KMS-11 (cell line): ENCODE results near the gene PAGE2B.

Experiments
- H2AFZ ChIP-seq: fragments of 200-600 bp; sonication (generic); 2 replicates; pipeline ENCODE4 v1.6.1; 2016; ENCODE audit warnings: antibody characterized with exemption, mixed run types, low read depth
- H3K27ac ChIP-seq: fragments of 200-600 bp; sonication (generic); 2 replicates; pipeline ENCODE4 v1.6.1; 2016; ENCODE audit warnings: mild to moderate bottlenecking, mixed run types
- H3K27me3 ChIP-seq: fragments of 200-600 bp; sonication (generic); 2 replicates; pipeline ENCODE4 v1.6.1; 2017; ENCODE audit warnings: mild to moderate bottlenecking, low read depth, mixed run types, moderate library complexity; ENCODE audit not compliant: insufficient read depth
- H3K36me3 ChIP-seq: fragments of 200-600 bp; sonication (generic); 2 replicates; pipeline ENCODE4 v1.6.1; 2017; ENCODE audit warnings: mild to moderate bottlenecking, mixed run types; ENCODE audit not compliant: insufficient read depth
- H3K4me1 ChIP-seq: fragments of 200-600 bp; sonication (generic); 2 replicates; pipeline ENCODE4 v1.6.1; 2016; ENCODE audit warnings: mild to moderate bottlenecking, low read depth, mixed run types; ENCODE audit not compliant: poor library complexity, severe bottlenecking
- H3K4me2 ChIP-seq: fragments of 200-600 bp; sonication (generic); 2 replicates; pipeline ENCODE4 v1.7.0; 2016; ENCODE audit warnings: mild to moderate bottlenecking, mixed run types
- H3K4me3 ChIP-seq: fragments of 200-600 bp; sonication (generic); IDR thresholded peaks from 2 replicates; pipeline ENCODE4 v1.6.1; 2017; ENCODE audit warnings: low read depth, low read length, mixed read lengths; ENCODE audit not compliant: insufficient read depth
- H3K79me2 ChIP-seq: fragments of 200-600 bp; sonication (generic); 2 replicates; pipeline ENCODE4 v1.6.1; 2016; ENCODE audit warnings: low read depth, mixed run types; ENCODE audit not compliant: insufficient read depth
- H3K9ac ChIP-seq: fragments of 200-600 bp; sonication (generic); 2 replicates; pipeline ENCODE4 v1.6.1; 2016; ENCODE audit warnings: mild to moderate bottlenecking, mixed run types
- H4K20me1 ChIP-seq: fragments of 200-600 bp; sonication (generic); 2 replicates; pipeline ENCODE4 v1.6.1; 2016; ENCODE audit warnings: mild to moderate bottlenecking, mixed run types; ENCODE audit not compliant: insufficient read depth
- CTCF ChIP-seq: fragments of 200-600 bp; sonication (generic); conservative IDR thresholded peaks from 2 replicates; pipeline ENCODE4 v1.6.1; 2017; ENCODE audit warnings: low read depth, mild to moderate bottlenecking, antibody characterized with exemption, low read length, moderate library complexity, mixed read lengths

The PAGE2B gene

GRCh38 chrX:55072286-55072685, 2.5 kb upstream of the PAGE2B start:
- no peak for TF ChIP-seq CTCF
- Histone ChIP-seq H3K9ac (no peak overlapping the region), H3K4me2 (no peak overlapping the region), H3K27me3 (no peaks in the 10 kb centered on the region), H3K27ac (no peak overlapping the region), H3K4me1 (no peaks in the 10 kb centered on the region), H3K79me2 (no peaks in the 10 kb centered on the region), H3K4me3 (no peak overlapping the region), H3K36me3 (no peaks in the 10 kb centered on the region), H2AFZ (no peak overlapping the region), H4K20me1 (no peaks in the 10 kb centered on the region)

- Histone ChIP-seq H3K9ac (no peak within 1 kb of the TSS), H3K79me2 (no peaks in the 10 kb centered on the region), H2AFZ (no peak within 1 kb of the TSS), H3K27ac (no peak within 1 kb of the TSS), H3K4me2 (no peak within 1 kb of the TSS), H3K27me3 (no peaks in the 10 kb centered on the region), H3K4me1 (no peaks in the 10 kb centered on the region), H4K20me1 (no peaks in the 10 kb centered on the region), H3K36me3 (no peaks in the 10 kb centered on the region), H3K4me3 (no peak within 1 kb of the TSS)
- no peak for TF ChIP-seq CTCF
Measured at GRCh38 chrX:55088795-55089489, 14.1 kb downstream of the PAGE2B start, which contains the start of gene PAGE2. PAGE2 (plus strand) TSS chrX:55089018; CDS start chrX:55090021, 1,003 bp downstream.

GRCh38 chrX:55098691-55099090, 23.9 kb downstream of the PAGE2B start:
- Histone ChIP-seq H3K9ac (no peak overlapping the region), H3K79me2 (no peaks in the 10 kb centered on the region), H2AFZ (no peak overlapping the region), H3K27me3 (no peaks in the 10 kb centered on the region), H3K4me1 (no peaks in the 10 kb centered on the region), H3K27ac (no peak overlapping the region), H3K36me3 (no peaks in the 10 kb centered on the region), H3K4me2 (no peak overlapping the region), H4K20me1 (no peaks in the 10 kb centered on the region), H3K4me3 (no peak overlapping the region)
- TF ChIP-seq CTCF: no peak

- Histone ChIP-seq H3K27ac (no peak overlapping the region), H3K9ac (no peak overlapping the region), H3K79me2 (no peaks in the 10 kb centered on the region), H4K20me1 (no peaks in the 10 kb centered on the region), H3K4me1 (no peaks in the 10 kb centered on the region), H3K36me3 (no peaks in the 10 kb centered on the region), H3K27me3 (no peaks in the 10 kb centered on the region), H2AFZ (no peak overlapping the region), H3K4me2 (no peak overlapping the region), H3K4me3 (no peak overlapping the region)
- no peak for TF ChIP-seq CTCF
Measured at GRCh38 chrX:55099162-55099561, 24.3 kb downstream of the PAGE2B start.
